Upper lobe of left lung (tissue), 6 donors: Measurements from ENCODE around the gene CPNE4. TPM values are rescaled to one million over a fixed set of nuclear protein-coding genes. Genes with fewer than 3 reads are reported as not detected.

Source experiments
- ATAC-seq, 2 donors: fragments of 200-7000 bp; cut with Tn5 transposase; one replicate each; pipeline ENCODE4 v1.9.1; 2022; ENCODE audit warnings: mild to moderate bottlenecking in 2 of 2, moderate library complexity in 2 of 2; ENCODE audit not compliant: low FRiP score in 2 of 2
- DNase-seq, 2 donors: peaks; one replicate each; pipeline ENCODE4 v3.0.0-alpha.2; 2019 to 2020
- H3K27ac ChIP-seq, 4 donors: fragments of 200-600 bp; sonication (generic); one replicate each; pipeline ENCODE4 v1.5.1; 2016 to 2019
- H3K27me3 ChIP-seq, 4 donors: fragments of 200-600 bp; sonication (generic); one replicate each; pipeline ENCODE4 v1.5.1; 2017 to 2019
- H3K36me3 ChIP-seq, 4 donors: fragments of 200-600 bp; sonication (generic); one replicate each; pipeline ENCODE4 v1.5.1; 2016 to 2019
- H3K4me1 ChIP-seq, 4 donors: fragments of 200-600 bp; sonication (generic); one replicate each; pipeline ENCODE4 v1.5.1; 2018 to 2019
- H3K4me3 ChIP-seq, 4 donors: fragments of 200-600 bp; sonication (generic); one replicate each; pipeline ENCODE4 v1.5.1; 2017 to 2019; ENCODE audit warnings: mild to moderate bottlenecking in 2 of 4, moderate library complexity in 1 of 4
- H3K9me3 ChIP-seq, 4 donors: fragments of 200-600 bp; sonication (generic); one replicate each; pipeline ENCODE4 v1.5.1; 2018 to 2019
- EP300 ChIP-seq, 4 donors: sonication (generic); formaldehyde crosslinking; IDR thresholded peaks; one replicate each; pipeline ENCODE4 v1.5.1; 2017; ENCODE audit warnings: antibody characterized with exemption in 4 of 4, control low read depth in 2 of 4
- POLR2A ChIP-seq, 4 donors: fragments of 450-650 bp; IDR thresholded peaks; one replicate each; pipeline ENCODE4 v1.5.1; 2016 to 2017; ENCODE audit warnings: antibody characterized with exemption in 4 of 4, mild to moderate bottlenecking in 2 of 4
- POLR2AphosphoS5 ChIP-seq, 2 donors: sonication (generic); formaldehyde crosslinking; IDR thresholded peaks; one replicate each; pipeline ENCODE4 v1.5.1; 2017; ENCODE audit warnings: antibody characterized with exemption in 2 of 2
- WGBS, 2 donors: methylation state at CpG; one replicate each; pipeline ENCODE4 v1.1.5; 2017 to 2018; 5-methylcytosine and 5-hydroxymethylcytosine counted together
- total RNA-seq, 6 donors: library from RNA; depleted of rRNA in 4 of 6; stranded (reverse); fragments of >200 nt in 4 of 6; gene quantifications; one replicate each; pipeline versions ENCODE4 v1.1.0 to v1.2.1, GENCODE V29; 2016 to 2021
- TF ChIP-seq, protein P1 (sequence below), 6 experiments: fragments of 450-650 bp in 4 of 6; fragments of 200-600 bp in 2 of 6; sonication (generic) in 2 of 6; IDR thresholded peaks; one replicate each; pipeline ENCODE4 v1.5.1; 2016 to 2019; ENCODE audit warnings: antibody characterized with exemption in 6 of 6
- donor health status: DM: no; HTN: no; CAD: no; lungs with moderate emphysema.
- donor health status: DM: no; HTN: yes; CAD: no; lungs with severe emphysema.

CPNE4 gene
- total RNA-seq, 6 donors from 2014 or later: 0.34 to 2.1 (median 0.47) TPM; not detected in 3

DNA sequence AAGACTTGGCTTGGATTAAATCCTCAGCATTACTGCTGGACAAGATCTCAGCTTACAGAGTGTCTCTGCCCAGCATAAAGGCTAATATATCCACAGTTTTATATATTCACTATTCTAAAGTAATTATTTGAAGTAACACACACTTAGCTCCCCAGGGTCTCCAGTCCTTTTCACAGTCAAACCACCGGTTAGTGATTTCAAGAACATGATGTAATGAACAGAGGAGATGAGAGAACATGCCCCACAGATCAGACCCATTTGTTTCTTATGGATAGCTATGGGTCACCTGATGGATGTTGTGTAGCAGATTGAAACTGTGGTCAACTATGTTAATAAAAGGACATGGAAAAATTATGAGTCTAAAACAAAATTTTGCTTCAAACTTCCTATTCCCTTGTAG is 487.2 kb downstream of the CPNE4 start:
- H3K4me3 ChIP-seq: no peak overlapping the region
- 85 to 91% methylated on average over 1 of the region's 1 CpG for WGBS, 2 donors
- TF ChIP-seq POLR2A (IDR thresholded peaks at IDR 0.05) (no peak), POLR2AphosphoS5 (IDR thresholded peaks at IDR 0.05) (no peak), EP300 (IDR thresholded peaks at IDR 0.05) (no peak)
- TF ChIP-seq, protein P1, sequence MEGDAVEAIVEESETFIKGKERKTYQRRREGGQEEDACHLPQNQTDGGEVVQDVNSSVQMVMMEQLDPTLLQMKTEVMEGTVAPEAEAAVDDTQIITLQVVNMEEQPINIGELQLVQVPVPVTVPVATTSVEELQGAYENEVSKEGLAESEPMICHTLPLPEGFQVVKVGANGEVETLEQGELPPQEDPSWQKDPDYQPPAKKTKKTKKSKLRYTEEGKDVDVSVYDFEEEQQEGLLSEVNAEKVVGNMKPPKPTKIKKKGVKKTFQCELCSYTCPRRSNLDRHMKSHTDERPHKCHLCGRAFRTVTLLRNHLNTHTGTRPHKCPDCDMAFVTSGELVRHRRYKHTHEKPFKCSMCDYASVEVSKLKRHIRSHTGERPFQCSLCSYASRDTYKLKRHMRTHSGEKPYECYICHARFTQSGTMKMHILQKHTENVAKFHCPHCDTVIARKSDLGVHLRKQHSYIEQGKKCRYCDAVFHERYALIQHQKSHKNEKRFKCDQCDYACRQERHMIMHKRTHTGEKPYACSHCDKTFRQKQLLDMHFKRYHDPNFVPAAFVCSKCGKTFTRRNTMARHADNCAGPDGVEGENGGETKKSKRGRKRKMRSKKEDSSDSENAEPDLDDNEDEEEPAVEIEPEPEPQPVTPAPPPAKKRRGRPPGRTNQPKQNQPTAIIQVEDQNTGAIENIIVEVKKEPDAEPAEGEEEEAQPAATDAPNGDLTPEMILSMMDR (IDR thresholded peaks at IDR 0.05): no peak

DNA sequence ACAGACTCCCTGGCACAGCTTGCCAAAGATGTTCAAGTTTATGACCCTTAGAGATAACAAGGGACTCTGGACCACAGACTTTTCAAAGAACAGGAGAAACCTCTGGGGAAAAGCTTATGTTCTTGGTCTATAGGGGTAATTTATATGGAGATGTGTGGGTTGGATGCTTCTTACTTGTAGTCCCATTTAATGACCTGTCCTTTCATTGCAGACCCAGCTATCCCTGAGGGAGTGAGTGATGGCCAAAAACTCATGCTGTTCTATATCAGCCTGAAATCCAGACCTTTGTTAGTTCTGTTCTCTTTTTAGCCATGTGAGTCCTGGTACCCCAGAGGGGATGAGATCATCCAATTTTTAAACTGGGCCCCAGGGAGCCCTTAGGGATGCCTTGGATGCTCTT is 488.4 kb downstream of the CPNE4 start:
- ATAC-seq (no peak), DNase-seq (no peak)
- Histone ChIP-seq H3K27ac (no peak overlapping the region), H3K4me1 (no peaks in the 10 kb centered on the region), H3K4me3 (no peak overlapping the region), H3K9me3 (no peaks in the 10 kb centered on the region), H3K27me3 (no peaks in the 10 kb centered on the region), H3K36me3 (no peaks in the 10 kb centered on the region)
- TF ChIP-seq, protein P1 (IDR thresholded peaks at IDR 0.05): no peak
- TF ChIP-seq POLR2AphosphoS5 (IDR thresholded peaks at IDR 0.05): no peak
- TF ChIP-seq EP300 (IDR thresholded peaks at IDR 0.05): no peak
- no peak for TF ChIP-seq POLR2A (IDR thresholded peaks at IDR 0.05)

More for the DNA sequence above, 487.2 kb downstream of the CPNE4 start:
- H3K9me3 ChIP-seq: no peaks in the 10 kb centered on the region
- DNase-seq: no peak
- H3K27me3 ChIP-seq: no peaks in the 10 kb centered on the region
- ATAC-seq: no peak
- H3K27ac ChIP-seq: no peak overlapping the region
- no peaks in the 10 kb centered on the region for H3K4me1 ChIP-seq
- H3K36me3 ChIP-seq: no peaks in the 10 kb centered on the region

DNA sequence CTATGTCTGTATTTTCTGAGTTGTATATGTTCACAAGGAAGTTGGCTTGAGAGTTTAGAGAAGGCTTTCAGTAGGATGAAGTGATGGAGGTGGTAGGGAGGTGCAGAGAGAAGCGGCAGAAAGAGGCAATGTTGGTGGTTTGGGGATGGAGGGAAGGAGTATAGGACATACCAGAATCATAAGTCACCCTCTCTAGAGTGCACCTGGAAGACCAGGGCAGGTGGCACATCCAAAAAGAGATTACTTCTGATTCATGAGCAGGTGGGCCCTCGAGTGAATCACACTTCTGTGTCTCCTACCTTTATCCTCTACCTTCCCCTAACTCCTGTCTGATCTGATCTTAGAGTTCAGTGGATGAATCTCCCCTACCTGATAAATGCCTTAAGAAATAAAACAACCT is 490.3 kb downstream of the CPNE4 start:
- Histone ChIP-seq H3K27me3 (no peaks in the 10 kb centered on the region), H3K4me1 (no peaks in the 10 kb centered on the region), H3K4me3 (no peak overlapping the region), H3K36me3 (no peaks in the 10 kb centered on the region), H3K27ac (no peak overlapping the region), H3K9me3 (no peaks in the 10 kb centered on the region)
- DNase-seq (no peak), ATAC-seq (no peak)
- TF ChIP-seq POLR2AphosphoS5 (IDR thresholded peaks at IDR 0.05): no peak
- TF ChIP-seq, protein P1 (IDR thresholded peaks at IDR 0.05): no peak
- no peak for TF ChIP-seq POLR2A (IDR thresholded peaks at IDR 0.05)
- TF ChIP-seq EP300 (IDR thresholded peaks at IDR 0.05): no peak
- WGBS, 2 donors: 68 to 80% methylated on average over 2 of the region's 2 CpGs

DNA sequence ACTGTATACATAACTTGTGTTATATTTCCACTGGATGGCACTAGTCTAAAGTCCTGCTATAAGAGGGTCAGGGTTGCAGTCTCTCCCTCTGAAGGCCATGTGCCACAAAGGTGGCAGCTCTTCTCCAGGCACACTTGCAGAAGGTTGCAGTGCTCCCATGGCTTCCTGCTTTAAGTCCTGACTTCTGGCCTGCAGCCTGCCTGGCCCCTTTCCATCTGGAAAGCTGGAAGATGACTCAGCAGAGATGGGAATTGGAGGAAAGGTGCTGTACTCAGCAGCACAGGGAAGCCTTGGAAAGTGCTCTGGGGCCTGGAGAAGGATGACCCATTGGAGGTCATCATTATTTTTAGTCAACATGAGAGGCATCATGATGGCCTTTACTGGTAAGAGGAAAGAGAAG is 491.1 kb downstream of the CPNE4 start:
- Histone ChIP-seq H3K4me1 (no peaks in the 10 kb centered on the region), H3K4me3 (no peak overlapping the region), H3K36me3 (no peaks in the 10 kb centered on the region), H3K27me3 (no peaks in the 10 kb centered on the region), H3K27ac (no peak overlapping the region), H3K9me3 (no peaks in the 10 kb centered on the region)
- no peak for TF ChIP-seq EP300 (IDR thresholded peaks at IDR 0.05)
- TF ChIP-seq, protein P1 (IDR thresholded peaks at IDR 0.05): no peak
- peak in 1 of 2 donors; percentile 30 for DNase-seq
- peak in 1 of 2 donors; percentile 44 for ATAC-seq

DNA sequence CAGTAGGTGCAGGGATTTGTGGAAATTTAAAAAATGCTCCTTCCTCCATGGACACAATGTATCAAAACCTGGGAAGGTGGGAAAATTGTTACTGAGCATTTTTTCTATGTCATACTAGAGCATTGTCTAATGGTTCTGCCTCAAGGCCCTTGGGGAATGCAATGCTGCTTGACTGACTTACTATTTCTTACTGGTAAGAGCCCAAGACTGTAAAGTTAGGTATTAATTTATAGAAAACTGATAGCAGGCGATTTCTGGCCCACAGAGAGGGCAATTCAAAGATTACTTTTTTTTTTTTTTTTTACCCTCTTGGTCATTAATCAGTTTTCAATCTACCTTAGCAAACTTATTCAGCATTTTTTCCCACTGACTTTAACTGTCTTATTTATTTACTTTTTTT is 493.5 kb downstream of the CPNE4 start:
- no peak for DNase-seq
- Histone ChIP-seq H3K4me3 (no peak overlapping the region), H3K27me3 (no peaks in the 10 kb centered on the region), H3K27ac (no peak overlapping the region), H3K9me3 (no peaks in the 10 kb centered on the region), H3K4me1 (no peaks in the 10 kb centered on the region), H3K36me3 (no peaks in the 10 kb centered on the region)
- no peak for TF ChIP-seq POLR2A (IDR thresholded peaks at IDR 0.05)
- no peak for TF ChIP-seq EP300 (IDR thresholded peaks at IDR 0.05)
- TF ChIP-seq, protein P1 (IDR thresholded peaks at IDR 0.05): no peak
- no peak for TF ChIP-seq POLR2AphosphoS5 (IDR thresholded peaks at IDR 0.05)
- 61 to 68% methylated on average over 1 of the region's 1 CpG for WGBS, 2 donors
- no peak for ATAC-seq
